ENCODE measurements around the gene ARSG. TPM values are rescaled to one million over a fixed set of nuclear protein-coding genes. Genes with fewer than 3 reads are reported as not detected.
A peak's percentile ranks its signal among the peaks of the same experiment; 100 is the strongest.

ARSG gene
- total and polyA plus RNA-seq, 12 donors: 0.95 to 6.2 (median 3.5) TPM

- no peak for ATAC-seq
- Histone ChIP-seq H3K4me1 (peaks cover 5 to 46% (median 31%) of the 10 kb centered on the region in 9 donors), H3K27ac (peak overlapping the region in 5 of 10 donors; percentile 18 to 69 (median 47)), H3K9me3 (no peaks in the 10 kb centered on the region), H3K27me3 (no peaks in the 10 kb centered on the region), H3K4me3 (no peak overlapping the region), H3K36me3 (no peaks in the 10 kb centered on the region)
- 87 to 90% methylated on average over 8 of the region's 8 CpGs for WGBS, 2 donors
- intact Hi-C loops (cut with DNase I): no loop called here
- TF ChIP-seq, protein P1, sequence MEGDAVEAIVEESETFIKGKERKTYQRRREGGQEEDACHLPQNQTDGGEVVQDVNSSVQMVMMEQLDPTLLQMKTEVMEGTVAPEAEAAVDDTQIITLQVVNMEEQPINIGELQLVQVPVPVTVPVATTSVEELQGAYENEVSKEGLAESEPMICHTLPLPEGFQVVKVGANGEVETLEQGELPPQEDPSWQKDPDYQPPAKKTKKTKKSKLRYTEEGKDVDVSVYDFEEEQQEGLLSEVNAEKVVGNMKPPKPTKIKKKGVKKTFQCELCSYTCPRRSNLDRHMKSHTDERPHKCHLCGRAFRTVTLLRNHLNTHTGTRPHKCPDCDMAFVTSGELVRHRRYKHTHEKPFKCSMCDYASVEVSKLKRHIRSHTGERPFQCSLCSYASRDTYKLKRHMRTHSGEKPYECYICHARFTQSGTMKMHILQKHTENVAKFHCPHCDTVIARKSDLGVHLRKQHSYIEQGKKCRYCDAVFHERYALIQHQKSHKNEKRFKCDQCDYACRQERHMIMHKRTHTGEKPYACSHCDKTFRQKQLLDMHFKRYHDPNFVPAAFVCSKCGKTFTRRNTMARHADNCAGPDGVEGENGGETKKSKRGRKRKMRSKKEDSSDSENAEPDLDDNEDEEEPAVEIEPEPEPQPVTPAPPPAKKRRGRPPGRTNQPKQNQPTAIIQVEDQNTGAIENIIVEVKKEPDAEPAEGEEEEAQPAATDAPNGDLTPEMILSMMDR (IDR thresholded peaks at IDR 0.05): no peak
- no peak for DNase-seq
These were observed 94.4 kb downstream of the ARSG start for GRCh38 chr17:68385490-68386215.

GRCh38 chr17:68387435-68388218, 96.3 kb downstream of the ARSG start:
- intact Hi-C loops (cut with DNase I): no loop called here
- no peaks in the 10 kb centered on the region for H3K36me3 ChIP-seq
- no peaks in the 10 kb centered on the region for H3K27me3 ChIP-seq
- TF ChIP-seq, protein P1 (IDR thresholded peaks at IDR 0.05): no peak
- 92 to 94% methylated on average over 6 of the region's 6 CpGs for WGBS, 2 donors
- no peak for ATAC-seq
- H3K4me3 ChIP-seq: no peak overlapping the region
- H3K4me1 ChIP-seq: peaks cover 5 to 46% (median 28%) of the 10 kb centered on the region in 9 donors
- no peaks in the 10 kb centered on the region for H3K9me3 ChIP-seq
- H3K27ac ChIP-seq: peak overlapping the region in 1 of 10 donors; percentile 69
- no peak for DNase-seq

DNA sequence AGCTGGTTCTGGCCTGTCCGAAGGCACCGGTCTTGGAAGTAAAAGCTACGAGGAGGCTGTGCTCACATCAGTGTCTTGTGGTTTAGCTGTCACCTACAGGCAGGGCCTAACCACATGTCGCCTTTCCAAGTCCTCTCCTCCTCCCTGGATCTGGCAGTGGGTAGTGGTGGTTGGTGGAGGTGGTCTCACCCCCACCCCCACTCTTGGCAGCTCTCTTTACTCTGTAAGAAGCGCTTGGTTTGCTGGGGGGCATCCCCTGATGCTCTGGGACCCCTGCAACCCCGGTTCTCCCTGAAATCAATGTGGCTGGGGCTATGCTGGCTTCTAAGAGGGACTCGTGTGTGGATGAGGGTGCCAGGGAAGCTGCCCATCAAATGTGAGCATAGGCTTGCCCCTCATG, 97.7 kb downstream of the ARSG start:
- no peaks in the 10 kb centered on the region for H3K36me3 ChIP-seq
- no peak overlapping the region for H3K27ac ChIP-seq
- DNase-seq (no peak), ATAC-seq (no peak)
- peaks cover 5 to 36% (median 24%) of the 10 kb centered on the region in 9 donors for H3K4me1 ChIP-seq
- intact Hi-C loops (cut with DNase I): no loop called here
- H3K9me3 ChIP-seq: no peaks in the 10 kb centered on the region
- TF ChIP-seq, protein P1 (IDR thresholded peaks at IDR 0.05): no peak
- H3K4me3 ChIP-seq: no peak overlapping the region
- WGBS, 2 donors: 71 to 84% methylated on average over 7 of the region's 7 CpGs
- H3K27me3 ChIP-seq: no peaks in the 10 kb centered on the region

- WGBS, 2 donors: 78 to 86% methylated on average over 11 of the region's 11 CpGs
- Histone ChIP-seq H3K4me3 (no peak overlapping the region), H3K36me3 (no peaks in the 10 kb centered on the region), H3K27ac (peak overlapping the region in 2 of 10 donors; percentile 17 to 33), H3K27me3 (no peaks in the 10 kb centered on the region), H3K9me3 (peaks cover 0 to 11% (median 4%) of the 10 kb centered on the region in 11 donors), H3K4me1 (peaks cover under 1 to 20% (median 12%) of the 10 kb centered on the region in 9 donors)
- intact Hi-C loops (cut with DNase I): loop anchor here in 2 of 10 donors (10.0 kb wide), 2 partner anchors 96 to 126 kb away; partner anchors contain the start of genes ARSG (in 1 of the 2) and SLC16A6 (in 1 of the 2)
- DNase-seq (no peak), ATAC-seq (peak in 1 of 8 donors; percentile 15)
- TF ChIP-seq, protein P1 (IDR thresholded peaks at IDR 0.05): no peak
These were observed 99.7 kb downstream of the ARSG start for GRCh38 chr17:68390888-68391545.
